Testis (tissue), 3 donors: ENCODE measurements around the gene CASTOR1. TPM values are rescaled to one million over a fixed set of nuclear protein-coding genes. Genes with fewer than 3 reads are reported as not detected.

ENCODE experiments used
- DNase-seq: peaks from one replicate; pipeline ENCODE4 v3.0.0-alpha.2; 2019
- H3K27ac ChIP-seq, 2 donors: fragments of 200-600 bp; sonication (generic); one replicate each; pipeline ENCODE4 v1.5.1; 2019
- H3K27me3 ChIP-seq: fragments of 200-600 bp; sonication (generic); one replicate; pipeline ENCODE4 v1.5.1; 2019
- H3K36me3 ChIP-seq: fragments of 200-600 bp; sonication (generic); one replicate; pipeline ENCODE4 v1.5.1; 2017; ENCODE audit warnings: low read depth; ENCODE audit errors: missing control alignments
- H3K4me1 ChIP-seq: fragments of 200-600 bp; sonication (generic); one replicate; pipeline ENCODE4 v1.5.1; 2019
- H3K4me3 ChIP-seq, 2 donors: fragments of 200-600 bp; sonication (generic); one replicate each; pipeline ENCODE4 v1.5.1; 2017 to 2019
- H3K9me3 ChIP-seq: fragments of 200-600 bp; sonication (generic); one replicate; pipeline ENCODE4 v1.5.1; 2017
- CTCF ChIP-seq, 3 experiments: fragments of 450-650 bp in 2 of 3; fragments of 200-600 bp in 1 of 3; sonication (generic) in 1 of 3; IDR thresholded peaks; one replicate each; pipeline ENCODE4 v1.5.1; 2016 to 2019; ENCODE audit warnings: antibody characterized with exemption in 3 of 3, mild to moderate bottlenecking in 2 of 3, moderate library complexity in 1 of 3
- POLR2A ChIP-seq: fragments of 450-650 bp; IDR thresholded peaks from one replicate; pipeline ENCODE4 v1.6.1; 2017; ENCODE audit warnings: antibody characterized with exemption, mild to moderate bottlenecking, moderate library complexity
- WGBS, 2 donors: methylation state at CpG; one replicate each; pipeline ENCODE4 v1.1.5; 2018; 5-methylcytosine and 5-hydroxymethylcytosine counted together
- intact Hi-C: fragments of 100-400 bp; cut with DNase I; formaldehyde crosslinking; loops from one replicate; pipeline ENCODE4 v1.15.1; 2023; ENCODE audit warnings: low total_unique reads
- polyA plus RNA-seq: library from polyadenylated mRNA; stranded (reverse); fragments of 350-450 nt; fragmentation: Illumina TruSeq; extraction: RNeasy Lipid Tissue Mini Kit (QIAGEN cat#74804); gene quantifications from one replicate; pipeline ENCODE4 v1.2.3, GENCODE V29; 2014; ENCODE audit warnings: low read depth, low replicate concordance; ENCODE audit not compliant: insufficient read depth
- total RNA-seq, 2 donors: library from RNA; depleted of rRNA; stranded (reverse); fragments of >200 nt; gene quantifications; one replicate each; pipeline ENCODE4 v1.2.3, GENCODE V29; 2016

CASTOR1 gene
- total and polyA plus RNA-seq, 3 donors from 2014 or later, result 32.8 to 71.4 (median 36.7) TPM

GRCh38 chr22:30335236-30335635 lies 45.9 kb upstream of the CASTOR1 start:
- 100% methylated on average over 1 of the region's 1 CpG for WGBS, 2 donors
- Histone ChIP-seq H3K4me3 (no peak overlapping the region), H3K9me3 (no peaks in the 10 kb centered on the region), H3K4me1 (peaks cover 2% of the 10 kb centered on the region), H3K27ac (no peak overlapping the region), H3K27me3 (no peaks in the 10 kb centered on the region), H3K36me3 (no peaks in the 10 kb centered on the region)
- no peak for DNase-seq
- intact Hi-C loops, result no loop called here
- no peak for TF ChIP-seq CTCF (IDR thresholded peaks at IDR 0.05)
- no peak for TF ChIP-seq POLR2A

- 92 to 95% methylated on average over 4 of the region's 4 CpGs for WGBS, 2 donors
- Histone ChIP-seq H3K27ac (no peak overlapping the region), H3K36me3 (no peaks in the 10 kb centered on the region), H3K4me1 (no peaks in the 10 kb centered on the region), H3K9me3 (no peaks in the 10 kb centered on the region), H3K4me3 (no peak overlapping the region), H3K27me3 (no peaks in the 10 kb centered on the region)
- intact Hi-C loops, result no loop called here
- DNase-seq, result no peak
- TF ChIP-seq POLR2A (no peak), CTCF (IDR thresholded peaks at IDR 0.05) (no peak)
Measured at GRCh38 chr22:30334646-30335045, 45.3 kb upstream of the CASTOR1 start.

GRCh38 chr22:30333707-30334087 lies 44.4 kb upstream of the CASTOR1 start:
- no peak for TF ChIP-seq CTCF (IDR thresholded peaks at IDR 0.05)
- TF ChIP-seq POLR2A, result no peak
- intact Hi-C loops, result no loop called here
- Histone ChIP-seq H3K36me3 (no peaks in the 10 kb centered on the region), H3K9me3 (no peaks in the 10 kb centered on the region), H3K4me1 (no peaks in the 10 kb centered on the region), H3K27me3 (no peaks in the 10 kb centered on the region), H3K4me3 (no peak overlapping the region), H3K27ac (no peak overlapping the region)
- WGBS, 2 donors, result 85 to 88% methylated on average over 3 of the region's 3 CpGs
- no peak for DNase-seq

- Histone ChIP-seq H3K36me3 (no peaks in the 10 kb centered on the region), H3K27ac (no peak overlapping the region), H3K27me3 (no peaks in the 10 kb centered on the region), H3K9me3 (no peaks in the 10 kb centered on the region), H3K4me3 (no peak overlapping the region), H3K4me1 (no peaks in the 10 kb centered on the region)
- WGBS, 2 donors, result 94 to 96% methylated on average over 2 of the region's 2 CpGs
- intact Hi-C loops, result no loop called here
- no peak for DNase-seq
- TF ChIP-seq CTCF (IDR thresholded peaks at IDR 0.05) (no peak), POLR2A (no peak)
Measured at GRCh38 chr22:30332994-30333706, 43.8 kb upstream of the CASTOR1 start.

GRCh38 chr22:30332551-30332950 lies 43.2 kb upstream of the CASTOR1 start:
- no peak overlapping the region for H3K4me3 ChIP-seq
- H3K36me3 ChIP-seq, result no peaks in the 10 kb centered on the region
- 75 to 77% methylated on average over 3 to 5 of the region's 5 CpGs for WGBS, 2 donors
- TF ChIP-seq POLR2A (no peak), CTCF (IDR thresholded peaks at IDR 0.05) (no peak)
- H3K4me1 ChIP-seq, result no peaks in the 10 kb centered on the region
- no peak overlapping the region for H3K27ac ChIP-seq
- intact Hi-C loops, result no loop called here
- DNase-seq, result no peak
- no peaks in the 10 kb centered on the region for H3K27me3 ChIP-seq
- no peaks in the 10 kb centered on the region for H3K9me3 ChIP-seq
